GM18505 (cell line): Measurements from ENCODE around the gene RAPGEF5.

Source experiments
- ATAC-seq: cut with Tn5 transposase; IDR thresholded peaks from one replicate; pipeline ENCODE4 v1.9.1; 2021; ENCODE audit not compliant: unreplicated experiment
- POLR2A ChIP-seq: IDR thresholded peaks from 4 replicates; pipeline ENCODE4 v1.6.1; 2011; ENCODE audit warnings: borderline replicate concordance; ENCODE audit not compliant: insufficient read depth, insufficient read length; ENCODE audit errors: extremely low read depth

Gene RAPGEF5

GRCh38 chr7:22364900-22365299 lies 7.9 kb upstream of the RAPGEF5 start:
- TF ChIP-seq POLR2A: no peak
- ATAC-seq: no peak

GRCh38 chr7:22363756-22364422 lies 6.9 kb upstream of the RAPGEF5 start:
- no peak for ATAC-seq
- TF ChIP-seq POLR2A: no peak

- no peak for TF ChIP-seq POLR2A
- no peak for ATAC-seq
Measured at GRCh38 chr7:22361795-22362194, 4.8 kb upstream of the RAPGEF5 start.

GRCh38 chr7:22361320-22361719 lies 4.4 kb upstream of the RAPGEF5 start:
- no peak for ATAC-seq
- TF ChIP-seq POLR2A: no peak

- no peak for TF ChIP-seq POLR2A
- ATAC-seq: no peak
Measured at GRCh38 chr7:22358820-22359697, 2.1 kb upstream of the RAPGEF5 start.

GRCh38 chr7:22357311-22358175 lies 589 bp upstream of the RAPGEF5 start:
- TF ChIP-seq POLR2A: no peak
- no peak for ATAC-seq

- peak; percentile 22 for ATAC-seq
- no peak for TF ChIP-seq POLR2A
Measured at GRCh38 chr7:22356010-22356691, 803 bp downstream of the RAPGEF5 start.

GRCh38 chr7:22355620-22356009 lies 1.3 kb downstream of the RAPGEF5 start:
- no peak for TF ChIP-seq POLR2A
- no peak for ATAC-seq

GRCh38 chr7:22354462-22354861 lies 2.5 kb downstream of the RAPGEF5 start:
- no peak for TF ChIP-seq POLR2A
- ATAC-seq: no peak

GRCh38 chr7:22352887-22353286 lies 4.1 kb downstream of the RAPGEF5 start:
- no peak for ATAC-seq
- no peak for TF ChIP-seq POLR2A

- no peak for TF ChIP-seq POLR2A
- peak; percentile 3 for ATAC-seq
Measured at GRCh38 chr7:22351878-22352277, 5.1 kb downstream of the RAPGEF5 start.

- TF ChIP-seq POLR2A: no peak
- peak; percentile 66 for ATAC-seq
Measured at GRCh38 chr7:22351329-22351692, 5.6 kb downstream of the RAPGEF5 start.
